ENCODE measurements around the gene INPP4B.

DNA sequence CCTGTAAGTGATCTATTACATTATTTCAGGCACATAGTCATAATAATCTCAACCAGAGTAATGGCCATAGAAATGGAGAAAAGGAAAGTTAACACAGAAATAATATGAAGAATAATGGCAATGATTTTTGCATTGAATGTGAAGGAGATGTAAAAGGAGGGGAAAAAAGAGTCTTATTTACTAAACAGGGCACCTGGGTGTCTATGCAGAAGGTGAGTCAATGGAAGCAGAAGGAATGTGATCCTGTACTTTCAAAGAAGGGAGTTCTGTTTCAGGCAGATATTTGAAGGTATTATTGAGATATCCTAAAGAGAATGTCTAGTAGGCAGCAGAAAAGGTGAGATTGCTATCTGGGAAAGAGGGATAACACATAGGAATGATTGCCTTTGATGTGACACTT lies 279.9 kb downstream of the INPP4B start:
- TF ChIP-seq, protein P1, sequence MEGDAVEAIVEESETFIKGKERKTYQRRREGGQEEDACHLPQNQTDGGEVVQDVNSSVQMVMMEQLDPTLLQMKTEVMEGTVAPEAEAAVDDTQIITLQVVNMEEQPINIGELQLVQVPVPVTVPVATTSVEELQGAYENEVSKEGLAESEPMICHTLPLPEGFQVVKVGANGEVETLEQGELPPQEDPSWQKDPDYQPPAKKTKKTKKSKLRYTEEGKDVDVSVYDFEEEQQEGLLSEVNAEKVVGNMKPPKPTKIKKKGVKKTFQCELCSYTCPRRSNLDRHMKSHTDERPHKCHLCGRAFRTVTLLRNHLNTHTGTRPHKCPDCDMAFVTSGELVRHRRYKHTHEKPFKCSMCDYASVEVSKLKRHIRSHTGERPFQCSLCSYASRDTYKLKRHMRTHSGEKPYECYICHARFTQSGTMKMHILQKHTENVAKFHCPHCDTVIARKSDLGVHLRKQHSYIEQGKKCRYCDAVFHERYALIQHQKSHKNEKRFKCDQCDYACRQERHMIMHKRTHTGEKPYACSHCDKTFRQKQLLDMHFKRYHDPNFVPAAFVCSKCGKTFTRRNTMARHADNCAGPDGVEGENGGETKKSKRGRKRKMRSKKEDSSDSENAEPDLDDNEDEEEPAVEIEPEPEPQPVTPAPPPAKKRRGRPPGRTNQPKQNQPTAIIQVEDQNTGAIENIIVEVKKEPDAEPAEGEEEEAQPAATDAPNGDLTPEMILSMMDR (IDR thresholded peaks at IDR 0.05; ENCODE audit: borderline replicate concordance, extremely low read depth, low read length, poor library complexity, severe bottlenecking) = no peak
- no peak for TF ChIP-seq EZH2 (IDR thresholded peaks at IDR 0.05; ENCODE audit: borderline replicate concordance, low read depth, low read length, severe bottlenecking)

All from DND-41 (cell line).